Measurements from ENCODE around the gene CRY1. TPM values are rescaled to one million over a fixed set of nuclear protein-coding genes. Genes with fewer than 3 reads are reported as not detected.

Gene CRY1
- total RNA-seq, 4 donors from 2014 or later: 32.4 to 64.4 (median 47.6) TPM

DNA sequence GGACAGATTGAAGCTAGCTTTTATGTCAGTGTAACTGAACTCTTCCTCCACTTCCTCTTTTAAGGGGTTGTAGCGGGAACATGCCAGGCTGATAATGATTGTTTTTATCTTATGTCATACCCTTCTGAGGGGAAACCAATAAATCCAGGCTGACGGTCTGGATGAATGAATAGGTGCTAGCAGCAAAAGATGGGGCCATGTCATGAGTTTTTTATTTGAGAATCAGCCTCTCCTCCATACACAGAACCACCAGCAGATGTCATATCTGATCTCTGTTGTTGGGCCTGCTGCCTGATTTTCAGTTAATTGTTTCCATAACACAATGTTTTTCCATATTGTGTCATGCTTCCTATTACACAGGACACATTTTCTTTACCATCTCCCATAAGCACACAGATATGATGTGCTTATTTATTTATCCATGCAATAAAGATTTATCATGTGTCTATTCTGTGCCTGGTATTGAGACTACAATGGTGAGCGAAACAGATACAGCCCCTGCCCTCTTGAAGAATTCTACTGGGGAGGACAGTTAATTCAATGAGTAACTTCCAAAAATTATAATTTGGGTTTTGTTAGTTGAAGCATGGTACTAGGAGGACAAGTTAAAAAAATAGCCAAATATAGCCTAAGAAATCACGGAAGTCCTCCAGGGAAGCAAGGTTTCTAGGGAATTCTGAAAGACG lies 33.6 kb upstream of the CRY1 start:
- no peak for DNase-seq
- H3K27ac ChIP-seq: peak overlapping the region in 1 of 4 donors; percentile 4
- no peak overlapping the region for H3K4me3 ChIP-seq
- no peaks in the 10 kb centered on the region for H3K36me3 ChIP-seq
- H3K4me1 ChIP-seq: peaks cover 0 to 7% (median 0%) of the 10 kb centered on the region in 4 donors
- H3K27me3 ChIP-seq: no peaks in the 10 kb centered on the region
- peak in 2 of 6 experiments; percentile 22 to 25 for TF ChIP-seq CTCF (IDR thresholded peaks at IDR 0.05)
- no peak for TF ChIP-seq POLR2A (IDR thresholded peaks at IDR 0.05)
- peaks cover 0 to 3% (median 0%) of the 10 kb centered on the region in 4 donors for H3K9me3 ChIP-seq

- no peak for TF ChIP-seq POLR2A (IDR thresholded peaks at IDR 0.05)
- no peak for TF ChIP-seq CTCF (IDR thresholded peaks at IDR 0.05)
- no peak for DNase-seq
- H3K4me1 ChIP-seq: peaks cover 0 to 7% (median 0%) of the 10 kb centered on the region in 4 donors
- no peaks in the 10 kb centered on the region for H3K27me3 ChIP-seq
- H3K36me3 ChIP-seq: no peaks in the 10 kb centered on the region
- H3K27ac ChIP-seq: no peak overlapping the region
- no peak overlapping the region for H3K4me3 ChIP-seq
- H3K9me3 ChIP-seq: peaks cover 0 to 3% (median 0%) of the 10 kb centered on the region in 4 donors
These were observed 32.5 kb upstream of the CRY1 start for GRCh38 chr12:107125833-107126232.

- Histone ChIP-seq H3K27ac (no peak overlapping the region), H3K4me1 (peaks cover 0 to 7% (median 0%) of the 10 kb centered on the region in 4 donors), H3K4me3 (no peak overlapping the region), H3K27me3 (no peaks in the 10 kb centered on the region), H3K9me3 (peaks cover 0 to 3% (median 0%) of the 10 kb centered on the region in 4 donors), H3K36me3 (no peaks in the 10 kb centered on the region)
- no peak for DNase-seq
- TF ChIP-seq CTCF (IDR thresholded peaks at IDR 0.05) (no peak), POLR2A (IDR thresholded peaks at IDR 0.05) (no peak)
These were observed 29.2 kb upstream of the CRY1 start for GRCh38 chr12:107122452-107122958.

- H3K9me3 ChIP-seq: peaks cover 0 to 3% (median 0%) of the 10 kb centered on the region in 4 donors
- H3K4me1 ChIP-seq: peaks cover 0 to 7% (median 0%) of the 10 kb centered on the region in 4 donors
- H3K36me3 ChIP-seq: no peaks in the 10 kb centered on the region
- no peak overlapping the region for H3K27ac ChIP-seq
- no peak for DNase-seq
- no peaks in the 10 kb centered on the region for H3K27me3 ChIP-seq
- H3K4me3 ChIP-seq: no peak overlapping the region
- TF ChIP-seq POLR2A (IDR thresholded peaks at IDR 0.05): no peak
- TF ChIP-seq CTCF (IDR thresholded peaks at IDR 0.05): no peak
These were observed 25.7 kb upstream of the CRY1 start for GRCh38 chr12:107119091-107119490.

GRCh38 chr12:107118624-107119023 lies 25.3 kb upstream of the CRY1 start:
- Histone ChIP-seq H3K9me3 (peaks cover 0 to 2% (median 0%) of the 10 kb centered on the region in 4 donors), H3K4me3 (no peak overlapping the region), H3K27ac (no peak overlapping the region), H3K27me3 (no peaks in the 10 kb centered on the region), H3K36me3 (no peaks in the 10 kb centered on the region), H3K4me1 (peaks cover 0 to 7% (median 0%) of the 10 kb centered on the region in 4 donors)
- DNase-seq: no peak
- TF ChIP-seq POLR2A (IDR thresholded peaks at IDR 0.05) (no peak), CTCF (IDR thresholded peaks at IDR 0.05) (no peak)
